ENCODE results near the gene CACNA1E.
"Not testable (repeated sequence)": the region's sequence is repeated elsewhere in the genome, so short reads cannot be mapped to it uniquely, and the experiment has no call there.

The CACNA1E gene

DNA sequence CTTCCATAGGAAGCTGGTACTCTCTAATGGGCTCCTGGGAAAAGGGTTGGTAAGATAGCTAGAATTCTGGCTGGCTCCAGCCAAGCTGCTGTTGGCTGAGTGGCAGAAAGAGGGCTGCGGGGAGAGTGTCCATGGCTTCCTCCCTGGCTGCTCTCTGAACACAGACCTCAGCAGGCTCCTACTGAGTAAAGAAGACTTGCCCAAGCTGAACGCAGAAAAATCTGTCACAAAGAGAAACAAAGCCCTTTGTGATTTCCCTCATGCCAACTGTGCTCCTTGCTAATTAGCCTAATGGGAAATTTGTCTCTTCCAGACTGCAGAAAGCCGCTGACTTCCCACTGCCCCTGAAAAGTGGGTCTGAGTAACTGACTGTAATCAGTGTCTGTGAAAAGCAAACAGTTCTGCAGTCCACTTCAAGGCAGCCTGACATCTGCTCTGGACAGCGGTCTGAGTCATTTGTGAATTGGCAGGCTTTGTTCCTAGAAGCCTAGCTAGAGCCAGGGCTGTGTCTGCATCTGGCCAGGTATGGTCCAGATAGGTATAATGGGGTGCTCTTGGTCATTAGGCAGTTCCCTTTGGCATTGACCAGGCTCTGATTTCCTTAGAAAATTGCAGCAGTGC lies 295.4 kb downstream of the CACNA1E start:
- DNase-seq: no peak

DNA sequence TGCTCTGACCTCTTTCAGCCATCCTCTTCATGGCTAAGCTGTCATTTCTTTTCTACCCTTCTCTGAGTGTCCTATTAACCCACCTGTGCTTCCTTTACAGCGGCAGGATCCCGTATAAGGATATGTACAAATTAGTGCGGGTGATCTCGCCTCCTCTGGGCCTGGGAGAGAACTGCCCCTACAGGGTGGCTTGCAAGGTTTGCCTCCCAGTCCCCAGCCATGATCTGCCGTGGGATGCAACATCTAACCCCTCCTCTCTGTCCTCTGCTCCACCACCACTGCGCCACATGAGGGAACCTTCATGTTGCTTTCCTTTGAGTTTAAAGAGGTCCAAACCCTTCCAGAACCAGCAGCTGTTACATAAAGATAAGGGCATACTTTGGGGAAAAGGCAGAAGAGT lies 296.0 kb downstream of the CACNA1E start:
- DNase-seq: no peak

DNA sequence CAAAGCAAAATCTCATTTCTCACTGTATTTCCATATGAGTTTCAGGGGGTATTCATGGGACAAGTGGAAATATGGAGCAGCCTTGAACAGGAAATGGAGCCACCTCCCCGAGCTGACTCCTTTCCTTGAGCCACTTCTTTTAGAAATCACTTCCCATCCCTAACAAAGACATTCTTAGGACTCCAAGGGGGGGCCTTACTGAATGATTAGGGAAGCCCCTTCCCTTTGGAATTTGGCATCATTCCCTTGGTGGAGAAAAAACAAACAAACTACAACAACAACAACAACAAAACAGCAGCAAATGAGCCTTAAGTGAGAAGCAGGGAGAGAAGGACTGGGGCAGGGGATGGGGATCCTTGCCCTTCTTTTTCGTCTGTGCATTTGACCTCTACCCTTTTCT lies 299.9 kb downstream of the CACNA1E start:
- DNase-seq: no peak

DNA sequence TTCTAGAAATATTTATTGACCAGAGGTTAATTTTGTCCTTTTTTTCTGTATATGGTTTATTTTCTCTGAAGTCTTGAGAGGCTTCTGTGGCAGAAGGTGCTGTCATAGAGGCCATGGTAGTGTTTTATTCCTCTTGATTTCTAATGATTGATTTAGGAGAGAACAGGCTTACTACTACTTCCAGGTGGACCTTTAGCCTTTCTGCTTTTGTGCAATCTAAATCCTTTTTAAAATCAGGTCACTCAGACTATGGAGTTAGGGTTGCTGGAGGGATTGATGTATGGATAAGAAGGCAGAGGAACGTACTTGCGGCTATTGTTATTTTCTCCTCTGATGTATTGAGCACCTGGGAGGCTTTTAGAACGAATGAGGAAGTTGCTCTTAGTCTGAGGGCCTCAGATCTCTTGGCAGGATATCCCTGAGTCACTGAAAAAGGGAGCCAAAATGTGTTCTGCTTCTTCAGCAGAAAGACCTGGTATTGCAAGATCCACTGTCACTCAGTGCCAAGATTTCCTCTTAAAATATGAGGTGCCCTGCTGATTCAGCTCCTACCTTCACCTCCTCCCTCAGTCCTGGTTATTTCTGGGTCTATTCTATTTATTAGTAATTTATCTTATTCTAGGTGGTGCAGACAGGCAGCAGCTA lies 300.8 kb downstream of the CACNA1E start:
- peak; percentile 16 for DNase-seq

DNA sequence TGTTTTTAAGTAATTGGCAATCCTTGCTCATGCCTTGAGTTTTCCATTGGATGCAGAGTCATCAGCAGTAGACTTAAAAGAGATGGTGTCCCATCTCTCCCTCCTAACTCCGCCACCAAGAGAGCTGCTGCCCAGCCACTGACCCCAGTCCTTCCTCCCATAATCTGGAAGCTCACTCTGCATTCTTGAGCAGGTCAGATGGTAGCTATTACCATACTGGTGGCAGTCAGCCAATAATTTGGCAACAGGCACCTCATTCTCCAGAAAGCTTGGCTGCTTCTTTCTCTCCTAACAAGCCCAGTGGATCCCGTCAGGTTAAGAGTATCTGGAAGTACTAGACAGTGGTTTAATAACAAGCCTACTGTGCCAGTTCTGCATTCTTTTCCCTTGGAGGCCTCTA lies 306.1 kb downstream of the CACNA1E start:
- no peak for DNase-seq

DNA sequence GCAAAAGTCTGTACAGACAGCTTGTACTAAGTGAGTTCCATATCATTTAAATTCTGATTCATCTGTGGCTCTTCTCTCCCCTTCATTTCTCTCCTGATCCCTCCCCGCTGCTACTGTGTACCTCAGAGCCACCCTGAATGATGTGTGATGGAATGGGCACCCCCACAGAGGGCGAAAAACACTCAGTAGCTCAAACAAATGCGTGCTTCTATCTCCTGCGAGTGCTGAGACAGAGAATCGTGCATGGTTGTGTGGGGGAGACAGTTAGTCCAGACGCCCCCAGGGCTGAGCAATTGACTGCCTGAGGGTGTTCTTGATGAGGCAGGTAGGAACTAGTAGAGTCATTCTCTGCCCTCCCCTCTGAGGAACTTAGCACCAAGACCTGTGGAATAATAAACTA lies 308.4 kb downstream of the CACNA1E start:
- no peak for DNase-seq

DNA sequence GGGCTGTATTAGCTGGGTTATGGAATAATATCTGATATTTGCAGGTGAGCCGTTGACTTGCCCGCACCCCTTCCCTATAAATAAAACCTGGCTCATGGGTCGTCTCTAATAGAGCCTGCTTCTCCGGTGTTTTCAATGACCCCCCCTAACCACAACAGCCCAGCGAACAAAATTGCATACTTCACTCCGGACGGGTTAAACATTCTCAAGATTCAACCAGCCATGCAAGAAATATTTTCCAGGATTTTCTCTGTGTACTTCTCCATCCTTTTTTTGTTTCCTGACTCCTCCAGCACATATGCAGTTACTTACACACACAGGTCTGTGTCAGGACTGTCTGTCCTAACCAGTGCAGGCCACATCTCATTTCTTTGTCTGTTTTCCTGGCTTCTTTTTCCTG lies 310.5 kb downstream of the CACNA1E start:
- DNase-seq: no peak

DNA sequence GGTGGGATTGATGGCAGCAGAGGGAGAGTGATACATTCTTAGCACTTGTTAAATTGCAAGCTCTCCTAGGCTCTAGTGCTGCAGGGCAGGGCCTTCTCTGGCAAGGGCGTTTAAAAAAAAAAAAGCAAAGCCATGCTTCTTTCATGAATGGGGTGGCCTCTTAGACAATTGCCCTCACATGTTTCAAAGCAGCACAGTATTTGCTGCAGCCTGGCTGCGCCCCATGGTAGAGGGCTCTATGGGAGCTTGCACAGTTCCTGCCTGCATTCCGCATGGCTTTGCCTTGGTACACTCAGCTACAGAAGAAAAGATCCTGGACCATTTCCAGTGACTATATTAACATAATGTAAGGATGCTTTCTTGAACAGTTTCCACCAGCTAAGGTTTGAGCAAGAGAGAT lies 311.0 kb downstream of the CACNA1E start:
- DNase-seq: no peak

DNA sequence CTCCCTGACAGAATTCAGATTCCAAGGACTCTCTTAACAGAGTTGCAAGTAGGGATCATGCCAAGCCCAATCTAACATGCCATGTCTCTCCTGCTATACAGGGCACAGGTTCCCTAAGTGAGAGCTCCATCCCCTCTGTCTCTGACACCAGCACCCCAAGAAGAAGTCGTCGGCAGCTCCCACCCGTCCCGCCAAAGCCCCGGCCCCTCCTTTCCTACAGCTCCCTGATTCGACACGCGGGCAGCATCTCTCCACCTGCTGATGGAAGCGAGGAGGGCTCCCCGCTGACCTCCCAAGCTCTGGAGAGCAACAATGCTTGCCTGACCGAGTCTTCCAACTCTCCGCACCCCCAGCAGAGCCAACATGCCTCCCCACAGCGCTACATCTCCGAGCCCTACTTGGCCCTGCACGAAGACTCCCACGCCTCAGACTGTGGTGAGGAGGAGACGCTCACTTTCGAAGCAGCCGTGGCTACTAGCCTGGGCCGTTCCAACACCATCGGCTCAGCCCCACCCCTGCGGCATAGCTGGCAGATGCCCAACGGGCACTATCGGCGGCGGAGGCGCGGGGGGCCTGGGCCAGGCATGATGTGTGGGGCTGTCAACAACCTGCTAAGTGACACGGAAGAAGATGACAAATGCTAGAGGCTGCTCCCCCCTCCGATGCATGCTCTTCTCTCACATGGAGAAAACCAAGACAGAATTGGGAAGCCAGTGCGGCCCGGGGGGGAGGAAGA lies 315.0 kb downstream of the CACNA1E start:
- DNase-seq: no peak

DNA sequence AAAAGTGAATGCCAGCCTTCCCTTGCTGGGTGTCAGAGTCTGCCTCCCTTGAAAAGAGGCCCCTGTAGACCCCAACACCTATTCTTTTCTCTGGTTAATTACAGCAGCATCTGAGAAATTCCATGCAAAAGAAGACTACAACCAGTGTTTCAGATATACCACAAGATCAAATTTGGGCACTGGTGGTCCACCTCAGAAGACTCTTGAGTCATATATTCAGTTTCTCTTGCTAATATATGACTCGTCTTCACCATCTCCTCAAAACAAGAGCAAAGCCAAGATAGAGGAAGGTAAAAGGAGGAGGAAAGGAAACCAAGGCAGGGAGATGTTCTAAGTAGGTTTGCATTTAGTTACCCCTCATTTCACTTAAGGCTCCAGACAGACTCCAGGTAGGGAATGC lies 318.3 kb downstream of the CACNA1E start:
- no peak for DNase-seq

DNA sequence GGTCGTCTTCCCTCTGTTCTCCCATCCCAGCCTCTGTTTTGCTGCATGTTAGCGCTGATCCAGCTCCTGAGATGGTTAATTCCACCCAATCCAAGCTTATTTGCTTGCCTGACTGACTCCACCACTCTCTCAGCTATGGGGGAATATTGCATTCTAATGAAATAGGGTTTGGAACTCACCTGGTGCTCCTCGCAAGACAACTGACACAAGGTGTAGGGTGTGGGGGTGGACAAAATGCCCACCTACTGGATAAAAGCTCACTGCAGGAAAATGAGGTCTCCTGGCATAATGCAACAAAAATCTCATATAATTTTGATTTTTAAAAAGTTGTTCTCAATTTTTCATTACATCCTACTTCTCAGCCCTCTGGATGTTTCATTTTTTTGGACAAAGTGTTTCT lies 319.1 kb downstream of the CACNA1E start:
- no peak for DNase-seq

DNA sequence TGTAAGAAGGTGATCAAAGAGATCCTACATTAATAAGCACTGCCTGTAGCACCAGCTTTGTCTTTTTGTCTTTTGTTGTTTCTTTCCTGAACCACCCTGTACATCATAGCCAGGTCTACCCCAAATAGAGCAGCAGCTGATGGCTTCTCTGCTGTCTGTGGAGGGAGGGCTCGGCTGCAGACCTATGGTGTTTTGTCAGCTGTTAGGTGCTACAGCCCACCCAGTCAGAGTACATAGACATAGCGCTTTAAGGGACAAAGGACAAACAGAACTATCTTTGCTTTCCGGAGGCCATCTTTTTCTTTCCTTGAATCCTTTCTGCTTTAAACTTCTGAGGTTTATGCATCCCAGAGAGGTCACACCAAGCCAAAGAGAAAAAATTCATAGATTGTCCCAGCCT lies 320.1 kb downstream of the CACNA1E start:
- no peak for DNase-seq

DNA sequence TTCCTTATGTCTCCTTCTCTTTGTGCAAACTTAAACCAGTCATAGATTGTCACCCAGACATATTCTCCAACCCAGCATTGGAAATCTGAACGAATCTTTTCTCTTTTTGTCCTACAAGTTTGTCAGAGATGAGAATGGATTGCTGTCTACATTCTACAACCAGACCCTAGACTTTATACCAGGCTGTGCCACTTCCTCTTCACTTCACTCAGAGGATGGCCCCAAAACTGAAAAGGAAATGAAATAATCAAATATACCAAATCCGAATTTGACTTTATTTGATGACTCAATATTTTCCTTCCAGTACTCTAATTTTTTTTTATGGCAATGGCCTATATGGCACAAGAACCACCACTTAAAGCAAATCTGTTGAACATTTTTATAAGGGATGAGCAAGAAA lies 321.7 kb downstream of the CACNA1E start:
- no peak for DNase-seq

DNA sequence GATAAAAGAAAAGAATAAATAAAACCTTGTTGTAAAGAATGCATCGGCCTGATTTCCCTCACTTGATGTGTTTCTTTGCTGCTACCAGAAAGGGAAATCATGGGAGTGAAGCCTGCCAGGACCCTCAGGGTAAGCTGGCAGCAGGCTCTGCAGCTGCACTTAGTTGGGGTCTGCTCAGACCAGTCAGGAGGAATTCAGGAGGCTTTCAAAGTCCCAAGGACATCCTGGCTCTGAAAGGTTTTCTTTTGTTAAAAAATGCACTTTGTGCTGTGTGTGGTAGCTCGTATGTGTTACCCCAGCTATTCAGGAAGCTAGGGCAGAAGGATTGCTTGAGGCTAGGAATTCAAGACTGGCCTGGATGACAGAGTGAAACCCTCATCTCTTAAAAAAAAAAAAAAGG lies 323.4 kb downstream of the CACNA1E start:
- no peak for DNase-seq

DNA sequence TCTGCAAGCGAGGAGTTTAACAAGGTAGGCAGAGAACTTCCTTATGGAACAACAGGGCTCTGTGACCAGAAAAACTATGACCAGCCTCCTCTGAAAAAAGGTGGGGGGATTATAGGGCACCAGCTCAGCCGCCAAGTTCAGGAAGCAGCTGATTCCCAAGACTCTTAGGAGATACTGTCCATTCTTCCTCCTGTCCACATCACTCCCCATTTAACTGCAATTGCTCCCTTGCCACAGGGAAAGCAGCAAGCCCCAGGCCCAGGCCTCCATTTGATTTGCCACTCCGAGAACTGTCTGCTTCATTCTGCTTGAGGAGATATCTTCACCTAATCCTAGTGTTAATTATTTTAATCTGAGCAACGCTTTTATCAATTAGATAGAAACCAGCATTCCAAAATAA lies 323.9 kb downstream of the CACNA1E start:
- no peak for DNase-seq

DNA sequence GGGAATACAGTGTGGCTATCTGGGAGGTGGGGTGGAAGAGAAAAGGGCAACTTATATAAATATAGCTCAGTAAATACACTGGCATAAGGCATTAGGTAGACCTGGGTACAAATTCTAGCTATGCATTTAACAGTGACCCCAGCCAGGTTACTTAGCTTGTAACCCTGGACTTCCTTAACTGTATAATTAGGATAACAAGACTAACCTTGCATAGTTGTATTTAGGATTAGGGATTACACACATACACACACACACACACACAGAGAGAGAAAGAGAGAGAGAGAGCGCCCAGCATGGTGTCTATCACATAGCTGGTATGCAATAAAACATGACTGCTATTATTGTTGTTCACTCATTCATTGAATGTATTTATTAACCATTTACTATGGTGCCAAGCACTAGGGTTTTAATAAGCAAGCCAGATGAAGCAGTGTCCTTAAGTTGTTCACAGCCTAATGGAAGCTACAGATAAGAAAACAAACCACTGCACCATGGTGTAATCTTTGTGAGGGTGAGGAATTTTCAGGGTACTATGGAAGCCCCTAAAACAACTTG lies 326.8 kb downstream of the CACNA1E start:
- no peak for DNase-seq

DNA sequence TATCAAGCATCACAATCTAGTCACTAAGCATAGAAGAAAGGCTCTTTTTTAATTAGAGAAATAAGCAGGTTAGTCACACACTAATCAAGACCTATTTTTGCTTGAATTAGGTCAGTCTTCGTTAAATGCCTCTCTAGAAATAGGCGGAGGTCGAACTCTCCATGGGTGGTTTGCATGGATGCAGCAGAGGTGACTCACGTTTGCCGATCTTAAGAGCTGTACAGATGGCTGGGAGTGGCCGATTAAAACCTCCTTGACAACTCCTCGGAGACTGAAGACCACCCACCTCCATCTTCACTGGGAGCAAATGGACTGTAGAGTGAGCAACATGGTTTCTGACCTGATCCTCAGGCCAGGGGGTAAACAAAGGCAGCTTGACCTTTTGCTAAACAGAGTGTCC lies 328.9 kb downstream of the CACNA1E start:
- no peak for DNase-seq

DNA sequence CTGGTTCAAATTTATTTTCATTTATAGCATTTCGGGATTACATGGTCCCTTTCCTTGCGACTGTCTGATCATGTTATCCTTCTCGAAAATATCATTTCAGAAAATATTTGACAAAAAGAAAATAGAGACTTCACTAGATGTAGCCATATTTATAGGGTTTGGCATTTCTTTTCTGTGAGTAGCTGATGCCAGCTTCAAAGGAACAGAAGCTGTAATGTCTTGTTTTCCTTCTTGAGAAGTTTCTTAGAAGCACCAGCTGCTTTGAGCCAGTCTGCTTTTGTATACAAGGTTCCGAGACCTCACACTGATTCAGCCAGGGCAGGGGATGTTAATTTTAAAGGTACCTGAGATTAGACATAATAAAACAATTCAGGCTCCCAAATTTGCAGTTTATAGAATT lies 329.9 kb downstream of the CACNA1E start:
- no peak for DNase-seq

DNA sequence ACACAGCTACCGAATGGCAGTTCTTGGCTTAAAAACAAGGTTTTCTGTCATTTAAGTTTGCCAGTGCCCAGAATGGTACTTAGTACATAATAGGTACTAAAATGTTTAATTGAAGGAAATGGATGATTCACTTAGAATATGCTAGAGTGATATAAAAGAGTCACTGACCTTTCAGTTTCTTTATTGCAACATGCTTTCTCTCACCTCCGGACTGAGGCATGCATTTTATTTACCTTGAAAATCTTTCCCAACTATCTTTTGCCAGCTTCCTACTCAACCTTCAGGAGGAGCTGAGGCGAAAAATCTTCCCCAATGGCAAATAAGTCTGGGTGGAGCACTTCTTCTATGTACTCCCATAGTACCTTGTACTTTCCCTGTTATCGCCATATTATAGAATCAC lies 333.3 kb downstream of the CACNA1E start:
- DNase-seq: no peak

DNA sequence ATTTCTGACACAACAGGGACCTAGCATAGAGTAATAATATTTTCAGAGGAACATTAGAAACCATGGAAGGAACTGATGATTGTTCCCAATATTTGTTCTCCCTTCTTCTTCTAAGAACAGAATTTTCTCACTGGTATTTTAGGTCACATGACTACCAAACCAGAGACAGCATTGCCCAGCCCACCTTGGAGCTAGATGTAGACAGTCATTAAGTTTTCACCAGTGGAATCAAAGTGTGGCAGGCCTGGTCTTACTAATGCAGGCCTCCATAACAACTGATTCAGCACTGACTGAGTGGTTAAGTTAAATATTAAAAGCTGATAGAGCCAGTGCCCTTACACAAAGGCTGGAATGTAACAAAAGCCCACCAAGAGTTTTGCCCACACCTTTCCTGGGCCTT lies 333.8 kb downstream of the CACNA1E start:
- DNase-seq: no peak

DNA sequence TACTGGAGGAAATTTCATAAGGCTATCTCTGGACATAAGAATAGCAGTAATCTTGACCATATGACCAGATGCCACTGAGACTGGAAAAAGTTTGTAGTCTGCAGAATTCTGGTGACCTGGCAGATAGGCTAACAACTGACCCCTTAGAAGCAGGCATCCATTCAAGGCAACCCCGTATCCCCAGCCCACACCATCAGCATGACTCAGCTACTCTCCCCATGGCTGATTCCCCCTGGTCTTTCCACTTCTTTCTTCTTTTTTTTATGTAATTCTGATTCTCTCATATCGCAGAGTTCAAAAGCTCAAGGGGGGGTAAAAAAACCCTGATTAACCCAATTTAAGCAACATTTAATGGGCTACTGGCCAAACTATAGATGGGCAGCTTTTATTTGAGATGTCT lies 335.1 kb downstream of the CACNA1E start:
- no peak for DNase-seq

DNA sequence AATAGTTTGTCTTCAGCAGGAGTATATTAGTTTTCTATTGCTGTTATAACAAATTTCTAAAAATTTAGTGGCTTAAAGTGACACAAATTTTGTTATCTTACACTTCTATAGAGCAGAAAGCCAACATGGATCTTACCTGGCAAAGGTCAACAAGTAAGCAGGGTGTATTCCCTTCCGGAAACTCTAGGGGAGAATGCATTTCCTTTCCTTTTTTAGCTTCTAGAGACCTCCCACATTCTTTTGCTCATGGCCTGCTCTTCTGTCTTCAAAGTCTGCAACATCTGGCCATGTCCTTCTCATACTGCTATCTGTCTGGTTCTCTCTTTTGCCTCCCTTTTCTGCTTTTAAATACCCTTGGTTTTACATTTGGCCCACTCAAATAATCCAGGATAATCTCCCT lies 335.6 kb downstream of the CACNA1E start:
- DNase-seq: peak; percentile 1

DNA sequence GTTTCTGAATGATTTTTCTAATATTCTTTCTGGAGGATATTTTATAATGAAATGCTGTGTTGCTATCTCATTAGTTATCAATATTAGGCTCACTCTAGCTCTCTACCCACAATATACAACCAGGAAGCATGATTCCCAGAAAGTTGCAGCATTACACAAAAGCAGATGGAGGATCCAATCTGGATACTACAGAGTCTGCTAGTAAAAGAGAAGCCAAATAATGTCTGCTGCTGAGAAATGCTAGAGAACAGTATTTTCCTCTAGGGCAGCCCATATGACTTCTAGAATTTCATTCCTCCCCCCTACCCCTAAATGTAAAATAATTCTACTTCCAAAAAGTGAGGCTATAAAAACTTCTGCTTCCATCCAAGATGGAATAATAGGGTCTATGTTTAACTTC lies 338.4 kb downstream of the CACNA1E start:
- DNase-seq: no peak

DNA sequence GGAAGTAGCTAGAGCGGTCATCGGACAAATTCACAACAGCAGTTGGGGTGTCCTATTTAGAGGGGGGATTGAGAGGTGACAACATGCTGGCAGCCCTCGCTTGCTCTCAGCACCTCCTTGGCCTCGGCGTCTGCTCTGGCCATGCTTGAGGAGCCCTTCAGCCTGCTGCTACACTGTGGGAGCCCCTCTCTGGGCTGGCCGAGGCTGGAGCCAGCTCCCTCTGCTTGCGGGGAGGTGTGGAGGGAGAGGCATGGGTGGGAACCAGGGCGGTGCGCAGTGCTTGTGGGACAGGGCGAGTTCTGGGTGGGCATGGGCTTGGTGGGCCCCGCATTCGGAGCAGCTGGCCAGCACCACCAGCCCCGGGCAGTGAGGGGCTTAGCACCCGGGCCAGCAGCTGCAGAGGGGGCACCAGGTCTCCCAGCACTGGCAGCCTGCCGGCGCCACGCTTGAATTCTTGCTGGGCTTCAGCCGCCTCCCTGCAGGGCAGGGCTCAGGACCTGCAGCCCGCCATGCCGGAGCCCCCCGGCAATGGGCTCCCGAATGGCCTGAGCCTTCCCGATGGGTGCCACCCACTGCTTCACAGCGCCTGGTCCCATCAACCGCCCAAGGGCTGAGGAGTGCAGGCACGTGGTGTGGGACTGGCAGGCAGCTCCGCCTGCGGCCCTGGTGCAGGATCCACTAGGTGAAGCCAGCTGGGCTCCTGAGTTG lies 349.0 kb downstream of the CACNA1E start:
- not testable (repeated sequence) for DNase-seq
